Stimulated activated CD4-positive, alpha-beta T cell treated with anti-CD3 and anti-CD28 coated beads, TNF-alpha, amount 100 ng/mL, for 24 hours (primary cell): ENCODE measurements around the gene RGR.

Experiments used
- DNase-seq, 3 experiments: peaks; one replicate each; pipeline ENCODE4 v3.0.0-alpha.2; 2020; ENCODE audit warnings: low read depth in 3 of 3

The RGR gene

GRCh38 chr10:84244651-84245270 is at the start of gene RGR:
RGR (plus strand) TSS chr10:84245053; CDS start chr10:84245091, 38 bp downstream.
- DNase-seq: no peak

- no peak for DNase-seq
These were observed 48.8 kb upstream of the RGR start for GRCh38 chr10:84196083-84196482.

GRCh38 chr10:84196941-84197340 is 47.9 kb upstream of the RGR start:
- DNase-seq: no peak

GRCh38 chr10:84197643-84198042 is 47.2 kb upstream of the RGR start:
- DNase-seq: no peak

GRCh38 chr10:84198206-84198915 is 46.5 kb upstream of the RGR start:
- no peak for DNase-seq

- DNase-seq: no peak
These were observed 44.2 kb upstream of the RGR start for GRCh38 chr10:84200537-84201243.

GRCh38 chr10:84201244-84201606 is 43.6 kb upstream of the RGR start:
- no peak for DNase-seq

GRCh38 chr10:84201682-84202081 is 43.2 kb upstream of the RGR start:
- no peak for DNase-seq

GRCh38 chr10:84202349-84202748 is 42.5 kb upstream of the RGR start:
- DNase-seq: no peak

- DNase-seq: no peak
These were observed 40.7 kb upstream of the RGR start for GRCh38 chr10:84204122-84204521.

- no peak for DNase-seq
These were observed 40.2 kb upstream of the RGR start for GRCh38 chr10:84204610-84205009.

GRCh38 chr10:84205049-84205852 is 39.6 kb upstream of the RGR start:
- peak; percentile 20 to 70 (median 38) for DNase-seq

GRCh38 chr10:84205853-84206525 is 38.9 kb upstream of the RGR start:
- no peak for DNase-seq

- DNase-seq: no peak
These were observed 36.8 kb upstream of the RGR start for GRCh38 chr10:84208023-84208422.

- DNase-seq: no peak
These were observed 33.3 kb upstream of the RGR start for GRCh38 chr10:84211566-84211965.

GRCh38 chr10:84212014-84212413 is 32.8 kb upstream of the RGR start:
- DNase-seq: no peak

- DNase-seq: no peak
These were observed 31.8 kb upstream of the RGR start for GRCh38 chr10:84213076-84213475.

- DNase-seq: no peak
These were observed 30.7 kb upstream of the RGR start for GRCh38 chr10:84214046-84214572.

- DNase-seq: peak in 1 of 3 experiments; percentile 21
These were observed 30.1 kb upstream of the RGR start for GRCh38 chr10:84214612-84215235.

GRCh38 chr10:84216834-84217233 is 28.0 kb upstream of the RGR start:
- DNase-seq: no peak

GRCh38 chr10:84217746-84218145 is 27.1 kb upstream of the RGR start:
- DNase-seq: no peak
